Stromal cell of bone marrow (primary cell): ENCODE results near the gene OASL.
"Not testable (repeated sequence)": the region's sequence is repeated elsewhere in the genome, so short reads cannot be mapped to it uniquely, and the experiment has no call there.

Experiments
- DNase-seq: peaks from one replicate; pipeline ENCODE4 v3.0.0-alpha.2; 2012; ENCODE audit warnings: low read depth

OASL gene

DNA sequence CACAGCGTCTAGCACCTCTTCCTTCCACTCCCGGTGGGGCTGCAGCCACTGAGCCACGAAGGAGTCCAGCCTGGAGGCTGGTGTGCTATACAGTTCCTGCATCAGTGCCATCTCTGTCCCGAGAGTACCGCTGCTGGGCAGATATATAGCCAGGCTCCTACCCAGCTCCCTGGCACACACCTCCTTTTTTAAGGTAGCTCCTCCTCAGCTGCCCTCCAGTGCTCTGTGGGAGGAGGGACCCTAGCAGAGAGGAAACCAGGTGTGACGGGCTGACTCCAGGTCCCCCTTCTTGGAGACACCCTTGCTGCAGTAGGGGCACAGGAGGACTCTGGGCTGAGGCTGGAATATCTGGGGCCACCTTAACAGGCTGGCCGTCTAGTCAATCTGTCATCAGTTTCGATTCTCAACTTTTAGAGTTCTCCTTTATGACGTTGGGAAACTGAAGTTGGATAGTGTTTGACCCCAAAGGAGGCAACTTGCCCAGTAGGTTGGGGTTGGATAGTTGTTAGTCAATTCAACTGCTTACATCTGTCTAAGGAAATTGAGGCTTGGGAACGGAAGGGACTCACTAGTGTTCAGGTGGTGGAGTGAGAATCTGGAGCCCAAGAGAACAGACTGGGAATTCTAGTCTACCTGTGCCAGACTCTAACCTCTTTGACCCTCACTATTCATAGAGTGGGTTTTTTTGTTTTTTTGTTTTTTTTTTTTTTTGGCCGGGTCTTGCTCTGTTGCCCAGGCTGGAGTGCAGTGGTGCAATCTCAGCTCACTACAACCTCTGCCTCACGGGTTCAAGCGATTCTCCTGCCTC, at the start of gene OASL:
Gene OASL (minus strand): TSS at position 386 of the 808 bp plus-strand sequence. CDS start 275 bp downstream, at position 111.
- DNase-seq: peak; percentile 65

DNA sequence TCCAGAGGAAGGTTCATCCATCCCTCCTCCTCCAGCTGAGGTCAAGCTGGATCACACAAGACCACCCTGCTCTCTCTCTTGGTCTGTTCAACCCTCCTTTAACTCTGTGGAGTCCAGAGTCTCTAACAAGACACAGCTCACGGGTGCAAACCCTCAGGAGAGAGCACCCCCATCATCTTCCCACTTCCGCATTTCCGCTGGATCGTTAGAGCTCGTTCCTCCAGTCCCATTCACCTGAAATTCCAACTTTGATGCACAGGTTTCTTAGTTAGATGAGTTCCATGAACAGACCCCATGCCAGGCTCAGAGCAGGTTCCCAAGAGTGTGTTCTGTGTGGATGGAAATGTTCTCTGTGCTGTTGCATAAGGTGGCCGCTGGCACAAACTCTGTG, 49.1 kb upstream of the OASL start:
- no peak for DNase-seq

DNA sequence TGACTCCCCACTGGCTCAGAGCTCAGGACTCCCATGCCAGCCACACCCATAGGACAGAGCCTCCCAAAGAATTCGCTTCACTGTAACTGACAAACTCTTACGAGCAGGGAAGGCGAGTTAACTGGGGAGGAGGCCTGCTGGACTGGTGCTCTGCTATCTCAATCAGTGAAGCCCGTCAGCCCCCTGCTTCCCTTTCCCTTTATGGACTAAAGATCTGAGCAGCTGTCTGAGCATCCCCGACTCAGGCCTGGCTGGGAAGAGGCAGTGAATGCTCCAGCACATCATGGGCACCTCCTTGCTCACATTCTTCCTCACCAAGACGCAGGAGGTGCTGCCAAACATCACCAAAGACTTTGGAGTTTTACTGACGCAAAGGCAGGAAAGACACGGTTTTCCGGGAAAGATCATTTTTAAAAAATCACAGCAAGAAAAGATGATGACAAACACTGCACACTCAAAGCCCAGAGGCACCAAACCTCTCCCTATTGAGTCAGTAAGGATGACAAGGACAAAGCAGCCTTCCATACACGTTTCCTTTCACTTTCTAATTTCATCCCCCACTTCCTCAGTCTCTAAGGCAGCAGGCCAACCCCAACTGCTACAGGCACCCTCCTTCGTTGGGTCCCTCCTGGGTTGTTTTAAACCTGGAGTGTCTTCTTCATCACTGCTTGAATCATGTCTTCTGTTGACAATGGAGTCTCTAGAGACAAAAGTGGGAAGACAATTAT, 48.6 kb upstream of the OASL start:
- DNase-seq: no peak

DNA sequence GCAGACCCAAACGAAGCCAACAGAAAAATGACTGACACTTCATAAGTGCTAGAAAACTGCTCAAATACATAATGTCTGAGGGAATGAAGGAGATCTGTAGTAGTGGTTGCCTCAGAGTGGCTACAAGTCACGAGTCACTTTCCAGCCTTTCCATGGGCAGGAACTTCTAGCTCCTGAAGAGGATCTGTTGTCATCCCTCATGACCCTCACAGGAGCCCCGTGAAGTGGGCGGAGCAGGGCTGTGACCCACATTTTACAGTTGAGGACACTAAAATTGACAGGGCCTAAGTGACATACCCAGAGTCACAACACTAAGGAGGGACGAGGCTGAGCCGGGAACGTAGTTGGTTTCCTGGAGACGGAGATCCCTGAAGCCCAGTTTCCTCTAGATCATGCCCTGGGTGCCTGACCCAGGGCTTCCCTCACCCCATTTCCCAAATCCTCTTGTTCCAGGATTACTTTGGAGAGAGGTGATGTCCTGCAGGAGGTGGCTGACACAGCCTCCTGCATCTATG, 47.8 kb upstream of the OASL start:
- no peak for DNase-seq

- DNase-seq: no peak
These were observed 46.7 kb upstream of the OASL start for GRCh38 chr12:121085506-121086353.

GRCh38 chr12:121085069-121085468, 46.0 kb upstream of the OASL start:
- DNase-seq: no peak

DNA sequence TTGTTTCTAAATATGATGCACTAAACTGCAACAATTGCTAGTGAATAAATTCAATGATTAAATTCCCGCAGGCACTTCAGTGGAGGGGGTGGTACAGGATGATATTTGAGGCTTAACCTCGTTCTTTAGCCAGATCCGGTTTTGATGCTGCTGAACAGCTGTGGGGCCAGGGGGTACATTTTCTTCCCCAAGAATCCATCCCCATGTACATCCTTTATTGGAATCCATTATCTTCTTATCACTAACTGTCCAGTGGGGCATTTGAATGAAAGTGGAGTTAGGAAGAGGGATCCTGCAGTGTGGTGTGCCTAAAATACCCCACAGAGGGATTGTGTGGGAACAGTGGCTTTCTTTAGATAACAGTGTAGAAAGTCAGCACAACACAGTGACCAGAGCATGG, 45.2 kb upstream of the OASL start:
- no peak for DNase-seq

DNA sequence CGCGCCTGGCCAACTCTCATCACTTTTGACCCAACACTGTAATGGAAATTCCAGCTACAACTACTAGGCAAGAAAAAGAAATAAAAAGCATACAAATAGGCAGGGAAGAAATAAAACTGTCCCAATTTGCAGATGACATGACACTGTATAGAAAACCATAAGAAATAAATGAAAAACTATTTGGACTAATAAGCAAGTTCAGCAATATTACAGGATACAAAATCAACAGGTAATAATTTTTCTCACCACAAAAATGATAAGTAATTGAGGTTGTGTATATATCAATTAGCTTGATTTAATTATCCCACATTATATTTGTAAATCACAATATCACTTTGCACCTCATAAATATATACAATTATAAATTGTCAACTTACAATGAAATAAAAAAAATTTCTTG, 41.9 kb upstream of the OASL start:
- DNase-seq: no peak

- no peak for DNase-seq
These were observed 40.8 kb upstream of the OASL start for GRCh38 chr12:121079736-121080272.

DNA sequence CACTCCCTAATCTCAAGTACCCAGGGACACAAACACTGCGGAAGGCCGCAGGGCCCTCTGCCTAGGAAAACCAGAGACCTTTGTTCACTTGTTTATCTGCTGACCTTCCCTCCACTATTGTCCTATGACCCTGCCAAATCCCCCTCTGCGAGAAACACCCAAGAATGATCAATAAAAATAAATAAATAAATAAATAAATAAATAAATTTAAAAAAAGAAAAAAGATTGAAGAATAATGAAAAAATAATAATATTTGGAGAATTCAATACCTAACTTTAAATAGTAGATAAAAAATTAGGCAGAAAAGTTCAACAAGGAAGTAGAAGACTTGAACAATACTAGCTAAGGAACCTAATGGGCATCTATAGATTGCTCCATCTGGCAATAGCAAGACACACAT, 38.4 kb upstream of the OASL start:
- DNase-seq: not testable (repeated sequence)

GRCh38 chr12:121075911-121076310, 36.9 kb upstream of the OASL start:
- DNase-seq: not testable (repeated sequence)

DNA sequence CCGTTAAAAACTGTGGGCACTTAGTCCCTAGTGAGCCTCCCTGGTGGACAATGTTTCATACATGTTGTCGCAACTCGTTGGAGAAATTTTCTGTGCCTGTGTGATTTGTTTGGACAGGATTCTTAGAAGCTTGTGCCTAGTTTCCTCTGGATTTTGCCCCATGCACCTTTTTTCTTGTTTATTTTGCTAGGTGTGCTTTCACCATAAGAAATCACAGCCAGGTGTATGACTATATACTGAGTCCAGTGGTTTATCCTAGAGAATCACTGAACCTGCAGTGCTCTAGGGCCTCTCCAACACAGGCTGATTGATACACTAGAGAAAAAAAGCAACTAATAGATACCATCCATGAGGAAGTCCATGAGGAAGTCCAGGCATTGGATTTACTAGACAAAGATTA, 33.1 kb upstream of the OASL start:
- DNase-seq: no peak

GRCh38 chr12:121069206-121069605, 30.2 kb upstream of the OASL start:
- DNase-seq: no peak

- DNase-seq: no peak
These were observed 26.3 kb upstream of the OASL start for GRCh38 chr12:121065345-121065744.

DNA sequence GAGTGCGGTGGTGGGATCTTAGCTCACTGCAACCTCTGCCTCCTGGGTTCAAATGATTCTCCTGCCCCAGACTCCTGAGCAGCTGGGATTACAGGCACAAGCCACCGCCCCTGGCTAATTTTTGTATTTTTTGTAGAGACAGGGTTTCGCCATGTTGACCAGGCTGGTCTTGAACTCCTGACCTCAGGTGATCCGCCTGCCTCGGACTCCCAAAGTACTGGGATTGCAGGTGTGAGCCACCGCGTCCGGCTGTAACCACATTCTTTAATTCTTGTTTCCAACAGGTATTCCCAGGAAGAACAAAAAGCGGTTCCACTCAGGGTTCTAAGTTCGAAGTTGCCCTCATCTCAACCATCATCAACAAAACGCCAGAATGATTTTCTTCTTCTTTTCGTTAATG, 25.5 kb upstream of the OASL start:
- not testable (repeated sequence) for DNase-seq

DNA sequence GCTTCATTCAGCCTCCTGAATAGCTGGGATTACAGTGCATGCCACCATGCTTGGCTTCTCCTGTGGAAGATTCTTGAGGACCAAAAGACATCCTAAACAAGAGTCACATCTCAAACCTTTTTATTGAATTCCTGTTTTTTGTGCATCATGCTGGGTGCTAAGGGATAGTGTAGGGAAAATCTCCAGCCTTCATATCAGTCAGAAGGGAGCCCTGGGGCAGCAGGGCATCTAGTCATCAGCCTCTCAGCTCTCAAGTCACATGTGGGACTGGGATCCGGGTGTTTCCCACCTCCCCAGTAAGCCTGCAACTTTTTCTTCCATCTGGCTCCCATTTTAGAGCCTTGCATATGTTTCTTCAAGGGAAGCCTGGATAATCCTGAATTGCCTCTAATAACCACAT, 25.1 kb upstream of the OASL start:
- DNase-seq: no peak

GRCh38 chr12:121062391-121063045, 23.5 kb upstream of the OASL start:
- DNase-seq: no peak

DNA sequence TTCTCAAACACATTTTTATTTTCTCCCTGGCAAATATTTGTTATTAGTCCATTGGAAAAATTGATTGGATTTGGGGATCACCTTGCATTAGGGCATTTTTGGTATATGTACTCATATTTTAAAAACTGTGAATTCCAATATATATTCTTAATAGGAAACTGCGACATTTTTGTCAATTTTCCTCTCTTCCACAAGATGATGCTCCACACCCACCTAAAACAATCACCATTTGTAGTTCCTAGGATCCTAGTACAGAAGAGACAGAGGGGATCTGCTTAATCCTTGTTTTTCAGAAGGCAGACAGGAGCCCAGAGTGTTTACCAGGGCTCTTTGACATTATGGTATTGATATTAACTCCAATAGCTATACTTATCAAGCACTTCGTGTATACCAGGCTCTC, 22.8 kb upstream of the OASL start:
- no peak for DNase-seq

- DNase-seq: peak; percentile 25
These were observed 21.3 kb upstream of the OASL start for GRCh38 chr12:121060149-121061001.
